ENCODE measurements around the gene UIMC1.
"Not testable (repeated sequence)": the region's sequence is repeated elsewhere in the genome, so short reads cannot be mapped to it uniquely, and the experiment has no call there.

Gene UIMC1

DNA sequence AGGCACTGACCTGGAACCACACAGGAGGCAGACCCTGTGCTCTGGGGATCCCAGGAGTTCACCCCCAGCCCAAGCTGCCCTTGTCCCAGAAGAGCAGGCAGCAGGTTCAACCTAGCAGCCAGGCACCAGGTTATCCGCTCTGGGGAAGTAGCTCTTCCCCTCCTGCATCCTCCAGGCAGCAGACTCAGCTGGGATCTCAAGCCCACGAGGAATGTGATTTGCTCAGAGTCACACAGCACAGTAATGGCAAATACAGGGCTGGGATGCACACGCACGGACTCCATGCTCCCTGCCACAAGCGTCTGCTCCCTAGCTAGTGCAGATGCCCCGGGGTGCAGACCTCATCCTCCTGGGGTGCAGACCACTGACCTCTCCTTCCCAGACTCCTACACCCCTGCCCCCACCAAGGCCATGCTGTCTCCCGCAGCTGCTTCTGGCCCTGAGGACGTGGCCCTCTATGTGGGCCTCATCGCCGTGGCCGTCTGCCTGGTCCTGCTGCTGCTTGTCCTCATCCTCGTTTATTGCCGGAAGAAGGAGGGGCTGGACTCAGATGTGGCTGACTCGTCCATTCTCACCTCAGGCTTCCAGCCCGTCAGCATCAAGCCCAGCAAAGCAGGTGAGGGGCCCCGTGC lies 132.9 kb downstream of the UIMC1 start:
- Histone ChIP-seq H3K9me3 (ENCODE audit: control insufficient read depth, low read length) (no peaks in the 10 kb centered on the region), H3K27ac (no peak overlapping the region), H3K9ac (no peak overlapping the region), H3K79me2 (no peaks in the 10 kb centered on the region), H2AFZ (no peak overlapping the region), H3K4me3 (ENCODE audit: low read depth, low read length) (no peak overlapping the region), H3K27me3 (ENCODE audit: control insufficient read depth, insufficient read depth, low read length) (no peaks in the 10 kb centered on the region), H3K4me2 (ENCODE audit: low read length) (no peak overlapping the region), H3K36me3 (ENCODE audit: control insufficient read depth, insufficient read depth, low read length) (no peaks in the 10 kb centered on the region), H3K4me1 (no peaks in the 10 kb centered on the region)
- TF ChIP-seq CTCF (IDR thresholded peaks at IDR 0.05), result no peak

- not testable (repeated sequence) for H3K36me3 ChIP-seq (ENCODE audit: control insufficient read depth, insufficient read depth, low read length); H3K4me2 ChIP-seq (ENCODE audit: low read length); H3K4me3 ChIP-seq (ENCODE audit: low read depth, low read length); H3K27me3 ChIP-seq (ENCODE audit: control insufficient read depth, insufficient read depth, low read length); H3K27ac ChIP-seq; H2AFZ ChIP-seq; H3K9me3 ChIP-seq (ENCODE audit: control insufficient read depth, low read length); H3K4me1 ChIP-seq; H3K79me2 ChIP-seq; H3K9ac ChIP-seq
Observed at GRCh38 chr5:176873011-176873410, 133.6 kb downstream of the UIMC1 start.

GRCh38 chr5:176872586-176872985 lies 134.0 kb downstream of the UIMC1 start:
- H3K4me1 ChIP-seq; H3K27me3 ChIP-seq (ENCODE audit: control insufficient read depth, insufficient read depth, low read length); H3K9ac ChIP-seq; H3K27ac ChIP-seq; H2AFZ ChIP-seq; H3K4me3 ChIP-seq (ENCODE audit: low read depth, low read length); H3K9me3 ChIP-seq (ENCODE audit: control insufficient read depth, low read length); H3K36me3 ChIP-seq (ENCODE audit: control insufficient read depth, insufficient read depth, low read length); H3K4me2 ChIP-seq (ENCODE audit: low read length); H3K79me2 ChIP-seq: not testable (repeated sequence)

DNA sequence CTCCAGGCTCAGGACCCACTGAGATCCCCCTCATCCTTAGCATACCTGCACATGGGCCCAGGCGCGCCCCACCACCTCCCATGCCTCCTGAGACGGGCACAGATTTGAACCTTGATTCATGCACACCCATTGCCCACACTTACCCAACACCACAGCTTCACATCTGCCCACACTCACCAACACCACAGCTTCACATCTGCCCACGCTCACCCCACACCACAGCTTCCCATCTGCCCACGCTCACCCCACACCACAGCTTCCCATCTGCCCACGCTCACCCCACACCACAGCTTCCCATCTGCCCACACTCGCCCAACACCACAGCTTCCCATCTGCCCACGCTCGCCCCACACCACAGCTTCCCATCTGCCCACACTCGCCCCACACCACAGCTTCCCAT lies 135.9 kb downstream of the UIMC1 start:
- H3K9me3 ChIP-seq (ENCODE audit: control insufficient read depth, low read length); H3K9ac ChIP-seq; H3K79me2 ChIP-seq; H3K27ac ChIP-seq; H3K4me3 ChIP-seq (ENCODE audit: low read depth, low read length); H3K4me2 ChIP-seq (ENCODE audit: low read length); H2AFZ ChIP-seq; H3K4me1 ChIP-seq; H3K27me3 ChIP-seq (ENCODE audit: control insufficient read depth, insufficient read depth, low read length); H3K36me3 ChIP-seq (ENCODE audit: control insufficient read depth, insufficient read depth, low read length): not testable (repeated sequence)

DNA sequence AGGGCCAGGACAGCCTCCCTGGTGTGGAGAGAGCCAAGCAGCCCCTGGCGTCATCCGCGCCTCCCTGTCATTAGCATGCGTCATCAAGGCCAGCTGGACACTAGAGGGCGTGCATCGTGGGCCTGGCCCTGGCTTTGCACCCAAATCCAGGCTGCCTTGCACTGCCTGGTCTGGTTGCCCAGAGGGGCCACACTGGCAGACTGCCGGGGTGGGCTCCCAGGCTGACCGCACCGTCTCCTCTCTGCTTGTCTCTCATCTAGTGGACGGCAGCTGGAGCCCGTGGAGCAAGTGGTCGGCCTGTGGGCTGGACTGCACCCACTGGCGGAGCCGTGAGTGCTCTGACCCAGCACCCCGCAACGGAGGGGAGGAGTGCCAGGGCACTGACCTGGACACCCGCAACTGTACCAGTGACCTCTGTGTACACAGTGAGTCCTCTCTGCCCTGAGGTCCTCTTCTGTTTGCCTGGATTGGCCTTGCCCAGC lies 136.4 kb downstream of the UIMC1 start:
- H3K9ac ChIP-seq, result no peak overlapping the region
- H3K36me3 ChIP-seq (ENCODE audit: control insufficient read depth, insufficient read depth, low read length), result no peaks in the 10 kb centered on the region
- no peak overlapping the region for H3K4me3 ChIP-seq (ENCODE audit: low read depth, low read length)
- no peak overlapping the region for H3K27ac ChIP-seq
- H3K79me2 ChIP-seq, result no peaks in the 10 kb centered on the region
- H3K9me3 ChIP-seq (ENCODE audit: control insufficient read depth, low read length), result no peaks in the 10 kb centered on the region
- H3K27me3 ChIP-seq (ENCODE audit: control insufficient read depth, insufficient read depth, low read length), result no peaks in the 10 kb centered on the region
- no peaks in the 10 kb centered on the region for H3K4me1 ChIP-seq
- no peak overlapping the region for H2AFZ ChIP-seq
- TF ChIP-seq CTCF (IDR thresholded peaks at IDR 0.05), result peak; percentile 14
- H3K4me2 ChIP-seq (ENCODE audit: low read length), result no peak overlapping the region

- Histone ChIP-seq H3K79me2 (no peaks in the 10 kb centered on the region), H3K4me1 (no peaks in the 10 kb centered on the region), H2AFZ (no peak overlapping the region), H3K9ac (no peak overlapping the region), H3K4me3 (ENCODE audit: low read depth, low read length) (no peak overlapping the region), H3K27me3 (ENCODE audit: control insufficient read depth, insufficient read depth, low read length) (no peaks in the 10 kb centered on the region), H3K36me3 (ENCODE audit: control insufficient read depth, insufficient read depth, low read length) (no peaks in the 10 kb centered on the region), H3K4me2 (ENCODE audit: low read length) (no peak overlapping the region), H3K9me3 (ENCODE audit: control insufficient read depth, low read length) (no peaks in the 10 kb centered on the region), H3K27ac (no peak overlapping the region)
- TF ChIP-seq CTCF (IDR thresholded peaks at IDR 0.05), result no peak
Observed at GRCh38 chr5:176869501-176870109, 137.0 kb downstream of the UIMC1 start.

Data from parathyroid adenoma (tissue), 2 donors.